GM12892 (cell line): Measurements from ENCODE around the gene ZKSCAN7.

Experiments
- POLR2A ChIP-seq: IDR thresholded peaks from 2 replicates; pipeline ENCODE4 v1.6.1; 2011; ENCODE audit warnings: low read depth, low read length, control low read depth
- POLR2AphosphoS5 ChIP-seq: IDR thresholded peaks from 2 replicates; pipeline ENCODE4 v1.6.1; 2011; ENCODE audit warnings: low read depth, low read length, control low read depth
- TAF1 ChIP-seq: IDR thresholded peaks from 2 replicates; pipeline ENCODE4 v1.6.1; 2011; ENCODE audit warnings: low read depth, mild to moderate bottlenecking, control low read depth, low read length, borderline replicate concordance

DNA sequence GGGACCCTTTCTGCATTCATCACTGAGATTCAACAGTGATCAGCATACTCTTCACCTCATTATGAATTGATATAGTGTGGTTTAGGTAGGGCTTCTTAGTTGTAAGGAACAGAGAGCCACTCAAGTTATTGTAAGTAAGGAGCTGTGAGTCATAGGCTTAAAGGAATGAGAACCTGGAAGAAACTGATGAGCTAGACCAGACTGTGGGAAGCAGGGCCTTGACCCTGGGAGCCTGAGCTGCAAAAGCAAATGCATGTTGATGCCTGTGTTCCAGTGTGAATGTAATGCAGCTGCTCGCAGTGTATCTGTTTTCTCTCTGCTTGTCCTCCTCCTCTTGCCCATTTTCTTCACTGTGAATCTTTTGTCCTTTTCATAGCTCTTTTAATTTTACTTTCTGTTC, 13.6 kb downstream of the ZKSCAN7 start:
- TF ChIP-seq POLR2AphosphoS5 = no peak
- TF ChIP-seq POLR2A = no peak
- no peak for TF ChIP-seq TAF1
